ENCODE measurements around the gene NTM.
"Not testable (repeated sequence)": the region's sequence is repeated elsewhere in the genome, so short reads cannot be mapped to it uniquely, and the experiment has no call there.

The NTM gene

DNA sequence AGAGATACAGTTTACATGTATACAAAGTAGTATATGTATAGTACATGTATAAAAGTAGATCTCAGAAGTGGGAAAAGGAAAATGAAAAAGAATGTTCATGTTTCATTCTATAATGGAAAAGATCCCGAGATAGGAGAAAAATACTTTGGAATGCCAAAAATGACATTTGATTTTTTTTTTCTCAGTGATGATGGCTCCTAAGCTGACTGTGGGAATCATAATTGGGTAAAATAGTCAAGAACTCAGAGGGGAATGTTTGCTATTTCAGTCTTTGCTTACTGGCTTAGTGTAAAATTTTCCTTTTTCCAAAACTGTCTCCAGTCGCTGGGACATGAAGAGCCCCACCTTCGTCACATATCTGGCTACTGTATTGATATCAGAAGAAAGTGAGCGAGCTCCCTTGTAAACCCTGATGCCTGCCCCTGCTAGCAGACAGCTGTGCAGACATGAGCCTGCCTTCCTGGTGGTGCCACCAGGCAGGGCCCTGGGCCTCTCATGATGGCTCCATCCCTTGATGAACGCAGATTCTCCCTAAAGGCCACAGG is 944.6 kb downstream of the NTM start:
- DNase-seq (ENCODE audit: low spot score), result no peak

DNA sequence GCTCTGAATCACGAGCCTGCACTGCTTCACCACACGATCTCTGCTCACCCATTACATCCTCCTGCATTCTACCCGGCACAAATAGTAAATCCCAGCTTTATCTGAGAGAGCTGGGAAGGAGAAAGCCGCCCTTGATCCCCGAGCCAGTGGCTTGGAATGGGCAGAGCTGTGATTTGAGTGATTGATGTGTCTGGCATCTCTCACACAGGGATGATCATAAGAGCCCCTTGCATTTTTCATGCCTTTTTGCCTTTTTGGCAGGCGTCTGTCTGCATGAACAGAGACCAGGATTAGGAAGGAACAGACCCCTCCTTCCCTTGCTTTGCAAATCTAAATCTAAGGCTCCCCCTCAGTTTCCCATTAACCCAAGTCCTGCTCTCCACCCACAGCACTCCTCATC is 945.3 kb downstream of the NTM start:
- DNase-seq (ENCODE audit: low spot score), result no peak

DNA sequence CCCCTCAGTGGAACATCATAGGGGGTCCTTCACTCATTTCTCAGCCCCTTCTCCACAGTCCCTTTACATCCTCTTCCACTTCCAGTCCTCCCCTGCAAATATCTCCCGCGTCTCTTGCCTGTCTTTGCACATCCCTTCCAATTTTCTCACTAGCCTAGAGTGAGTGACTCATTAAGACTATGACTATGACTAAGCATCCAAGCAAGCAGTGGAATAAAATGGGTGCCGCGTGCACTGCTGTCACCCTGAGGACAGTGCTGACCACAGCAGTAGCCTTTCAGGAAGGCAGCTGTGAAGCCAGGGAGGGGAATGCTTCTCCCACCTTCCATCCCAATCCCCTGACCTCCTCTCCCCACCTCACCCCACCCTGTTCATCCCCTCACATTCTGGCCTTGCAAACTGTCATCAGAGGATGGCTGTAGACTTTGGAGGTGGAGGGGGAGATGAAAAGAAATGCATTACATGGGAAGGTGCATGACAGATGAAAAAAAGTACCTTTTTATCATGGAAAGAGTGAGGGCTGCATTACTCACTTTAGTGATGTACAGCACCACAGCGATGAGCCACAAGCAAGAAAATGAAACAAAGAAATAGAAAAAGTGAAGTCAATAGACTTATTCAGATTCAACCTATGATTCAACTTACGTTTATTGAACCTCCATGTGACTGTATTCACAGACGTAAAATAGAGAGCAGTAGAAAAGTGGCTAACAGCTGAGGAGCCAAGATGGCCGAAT is 948.2 kb downstream of the NTM start:
- no peak for DNase-seq (ENCODE audit: low spot score)

DNA sequence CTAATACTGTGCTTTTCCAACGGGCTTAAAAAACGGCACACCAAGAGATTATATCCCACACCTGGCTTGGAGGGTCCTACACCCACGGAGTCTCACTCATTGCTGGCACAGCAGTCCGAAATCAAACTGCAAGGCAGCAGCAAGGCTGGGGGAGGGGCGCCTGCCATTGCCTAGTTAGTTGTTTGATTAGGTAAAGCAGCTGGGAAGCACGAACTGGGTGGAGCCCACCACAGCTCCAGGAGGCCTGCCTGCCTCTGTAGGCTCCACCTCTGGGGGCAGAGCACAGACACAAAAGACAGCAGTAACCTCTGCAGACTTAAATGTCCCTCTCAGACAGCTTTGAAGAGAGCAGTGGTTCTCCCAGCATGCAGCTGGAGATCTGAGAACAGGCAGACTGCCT is 949.0 kb downstream of the NTM start:
- DNase-seq (ENCODE audit: low spot score), result not testable (repeated sequence)

DNA sequence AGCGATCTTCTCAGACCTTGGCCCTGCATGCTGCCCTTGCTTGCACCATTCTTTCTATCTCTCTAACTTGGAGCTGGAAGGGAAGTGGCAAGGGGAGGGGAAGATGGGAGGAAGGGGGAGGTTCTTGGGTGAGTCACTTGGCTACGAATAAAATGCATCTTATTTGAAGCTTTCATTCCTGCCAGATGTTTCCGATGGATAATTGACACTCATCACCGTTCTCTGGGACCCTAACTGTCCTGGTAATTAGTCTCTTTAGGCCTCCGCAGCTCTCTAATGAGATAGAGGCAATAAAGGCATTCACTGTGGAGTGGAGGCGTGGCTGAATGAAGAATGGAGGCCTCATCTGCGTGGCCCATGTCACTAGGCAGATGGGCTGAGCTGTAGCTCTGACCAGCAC is 960.1 kb downstream of the NTM start:
- DNase-seq (ENCODE audit: low spot score), result no peak

DNA sequence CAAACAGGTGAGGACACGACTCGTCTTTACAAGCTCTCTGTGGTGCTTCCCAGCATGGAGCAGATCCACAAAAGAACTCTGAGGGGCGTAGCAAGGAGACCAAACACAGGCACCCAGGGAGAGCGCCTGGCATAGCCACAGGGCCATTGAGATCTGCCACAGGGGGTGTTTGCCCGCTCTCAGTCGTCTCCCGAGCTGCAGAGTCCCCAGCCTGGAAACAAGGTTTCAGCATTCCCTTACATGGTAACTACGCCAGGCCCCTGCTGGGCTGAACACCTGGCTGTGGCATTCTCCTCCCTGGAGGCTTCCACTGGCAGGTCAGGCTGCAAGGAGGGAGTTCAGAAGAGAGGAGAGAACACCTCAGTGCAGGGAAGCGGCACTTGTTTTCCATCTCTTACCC is 962.1 kb downstream of the NTM start:
- DNase-seq (ENCODE audit: low spot score), result no peak

DNA sequence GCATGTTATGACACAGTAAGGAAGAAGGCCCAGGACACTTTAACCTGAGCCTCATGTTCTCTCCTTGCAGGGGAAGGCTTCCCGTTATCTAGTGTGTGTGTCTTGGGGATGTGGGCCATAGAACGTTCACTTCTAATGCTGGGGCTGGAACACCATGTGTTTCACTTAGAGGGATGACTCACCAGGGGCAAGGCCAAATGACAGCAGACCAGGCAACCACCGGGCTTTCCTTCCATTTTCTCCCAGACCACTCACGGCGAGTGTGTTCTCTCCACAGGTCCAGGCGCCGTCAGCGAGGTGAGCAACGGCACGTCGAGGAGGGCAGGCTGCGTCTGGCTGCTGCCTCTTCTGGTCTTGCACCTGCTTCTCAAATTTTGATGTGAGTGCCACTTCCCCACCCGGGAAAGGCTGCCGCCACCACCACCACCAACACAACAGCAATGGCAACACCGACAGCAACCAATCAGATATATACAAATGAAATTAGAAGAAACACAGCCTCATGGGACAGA is 964.4 kb downstream of the NTM start:
- DNase-seq (ENCODE audit: low spot score), result no peak

DNA sequence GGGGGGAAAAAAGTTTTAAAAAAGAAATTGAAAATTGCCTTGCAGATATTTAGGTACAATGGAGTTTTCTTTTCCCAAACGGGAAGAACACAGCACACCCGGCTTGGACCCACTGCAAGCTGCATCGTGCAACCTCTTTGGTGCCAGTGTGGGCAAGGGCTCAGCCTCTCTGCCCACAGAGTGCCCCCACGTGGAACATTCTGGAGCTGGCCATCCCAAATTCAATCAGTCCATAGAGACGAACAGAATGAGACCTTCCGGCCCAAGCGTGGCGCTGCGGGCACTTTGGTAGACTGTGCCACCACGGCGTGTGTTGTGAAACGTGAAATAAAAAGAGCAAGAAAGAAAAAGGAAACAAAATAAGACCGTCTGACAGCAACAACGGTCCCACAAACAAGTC is 964.9 kb downstream of the NTM start:
- no peak for DNase-seq (ENCODE audit: low spot score)

DNA sequence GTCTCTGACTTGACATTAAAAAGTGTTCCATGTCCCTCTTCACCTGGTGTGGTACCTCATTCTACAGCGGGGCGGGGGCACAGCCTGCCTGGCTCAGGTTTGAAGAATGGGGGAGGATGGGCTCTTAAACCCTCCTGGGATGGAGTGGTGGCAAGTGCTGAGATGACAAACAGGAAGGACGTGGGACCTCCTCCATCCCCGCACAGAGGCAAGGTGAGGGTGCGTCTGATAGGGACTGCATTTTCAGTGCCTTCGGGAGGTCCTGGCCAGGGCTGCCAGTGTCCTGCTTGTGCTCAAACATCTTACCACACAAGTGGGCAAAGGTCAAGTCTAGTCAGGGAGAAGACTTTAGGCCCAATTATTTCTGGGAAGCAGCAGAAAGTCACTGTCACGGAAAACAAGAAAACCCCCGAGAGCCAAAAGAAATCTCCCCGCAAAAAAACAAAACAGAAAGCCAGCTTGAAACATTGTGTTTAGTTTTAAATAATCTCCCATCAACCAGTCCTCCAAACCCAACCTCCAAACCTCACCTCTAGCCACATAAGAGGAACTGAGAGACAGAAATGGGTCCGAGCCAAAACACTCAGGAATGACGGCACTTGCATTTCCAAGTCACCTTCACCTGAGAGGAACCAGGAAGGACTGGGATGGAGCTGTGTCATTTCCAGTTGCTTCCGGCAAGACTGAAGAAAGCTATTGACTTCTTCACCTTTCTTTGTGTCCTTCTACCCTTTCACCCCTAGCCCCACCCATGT is 966.5 kb downstream of the NTM start:
- no peak for DNase-seq (ENCODE audit: low spot score)

DNA sequence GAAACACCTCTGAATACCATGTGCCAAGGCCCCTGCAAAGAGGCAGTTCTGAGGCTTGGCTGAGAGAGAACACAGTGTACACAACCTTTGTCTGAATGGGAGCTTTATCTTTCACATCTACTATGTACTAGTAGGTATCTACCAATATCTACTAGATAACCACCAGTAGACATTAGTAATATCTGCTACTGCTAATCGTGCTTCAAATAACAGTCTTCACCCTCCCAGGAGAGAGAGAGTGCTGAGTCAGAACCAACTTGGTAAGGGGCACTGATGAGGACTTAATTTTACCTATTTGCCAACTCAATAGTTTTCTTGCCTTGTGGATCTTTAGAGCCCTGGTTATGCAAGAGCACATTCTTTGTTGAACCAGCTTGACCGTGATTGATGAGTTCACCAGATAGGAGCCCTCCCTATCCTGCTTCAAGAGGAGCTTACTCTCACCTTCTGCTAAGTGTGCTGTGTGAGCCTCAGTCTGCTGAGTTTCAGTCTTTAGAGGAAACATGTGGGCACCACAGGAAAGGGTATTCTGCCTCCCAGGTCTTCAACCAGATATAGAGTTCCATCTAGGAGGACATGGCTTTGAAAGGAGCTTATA is 967.5 kb downstream of the NTM start:
- DNase-seq (ENCODE audit: low spot score), result no peak

DNA sequence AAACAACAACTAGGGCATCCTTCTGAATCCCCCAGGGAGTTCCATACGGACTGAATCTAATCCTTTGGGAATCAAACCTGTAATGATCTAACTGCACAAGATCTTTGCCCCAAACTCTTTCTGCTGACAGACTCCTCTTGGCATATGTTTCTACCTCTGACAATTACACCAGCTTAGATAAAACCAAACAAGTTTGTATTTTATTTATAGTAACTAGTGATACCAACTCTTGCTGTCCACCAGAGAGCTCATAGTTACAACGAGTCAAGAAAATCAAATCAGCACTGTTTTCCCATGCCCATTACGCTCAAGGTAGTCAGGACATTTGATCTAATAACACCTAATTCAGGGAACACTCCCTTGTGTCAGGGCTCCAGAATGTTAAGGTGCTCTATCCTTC is 972.0 kb downstream of the NTM start:
- no peak for DNase-seq (ENCODE audit: low spot score)

DNA sequence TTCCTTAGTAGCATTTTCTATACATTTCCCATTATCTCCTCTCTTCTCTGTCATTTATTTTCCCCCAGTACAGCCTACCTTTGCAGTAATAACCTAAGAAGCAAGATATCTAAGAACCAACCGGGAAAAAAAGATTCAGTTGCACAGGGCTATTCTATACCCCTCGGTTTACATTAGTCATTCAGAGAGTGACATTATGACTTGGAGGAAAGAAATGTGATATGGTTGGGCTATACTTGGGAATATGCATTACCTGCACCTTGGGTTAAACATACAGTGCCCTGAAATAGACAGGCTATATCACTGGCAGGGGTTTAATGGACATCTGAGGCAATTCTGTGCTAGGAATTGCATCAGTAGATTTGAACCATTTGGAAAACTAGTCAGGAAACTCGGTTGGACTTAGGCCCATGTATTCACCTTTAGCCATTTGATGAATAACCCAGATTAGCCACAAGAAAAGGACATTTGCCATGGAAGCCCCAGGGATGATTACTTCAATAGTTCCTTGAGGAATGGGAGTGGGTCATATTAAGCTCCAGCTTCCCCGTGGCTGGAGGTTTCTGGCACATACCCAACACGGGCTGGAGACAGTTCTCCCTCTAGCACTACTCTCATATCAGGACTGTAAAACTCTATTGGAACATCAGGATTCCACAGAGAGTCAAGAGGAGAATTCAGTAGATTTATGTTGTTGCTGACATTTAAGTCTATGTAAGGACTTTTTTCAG is 973.2 kb downstream of the NTM start:
- no peak for DNase-seq (ENCODE audit: low spot score)

DNA sequence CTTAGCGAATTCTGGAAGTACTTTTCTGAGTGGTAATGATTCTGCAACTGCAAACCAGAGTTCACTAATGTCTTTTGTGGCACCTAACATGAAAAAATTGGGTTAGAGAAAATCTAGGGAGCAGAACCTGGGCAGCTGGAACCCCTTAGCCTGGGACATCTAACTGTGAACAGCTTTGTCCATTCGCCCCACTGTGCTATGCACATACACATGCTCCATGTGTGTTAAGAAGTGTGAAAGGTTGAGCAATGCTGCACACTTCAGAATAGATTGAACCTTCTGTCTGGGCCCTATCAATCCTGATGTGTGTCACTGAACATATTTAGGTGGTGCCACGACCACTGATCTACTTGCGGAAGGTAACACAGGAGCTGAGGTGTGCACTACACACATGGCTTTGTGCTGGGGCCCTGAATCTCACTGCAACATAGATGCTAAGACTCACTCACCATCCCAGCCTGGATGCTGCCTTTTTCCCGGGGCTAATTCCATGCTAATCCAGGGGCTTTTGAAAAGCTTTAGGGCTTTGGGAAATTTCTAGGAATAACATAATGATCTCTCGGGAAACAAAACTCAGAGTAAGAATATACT is 976.2 kb downstream of the NTM start:
- DNase-seq (ENCODE audit: low spot score), result no peak

DNA sequence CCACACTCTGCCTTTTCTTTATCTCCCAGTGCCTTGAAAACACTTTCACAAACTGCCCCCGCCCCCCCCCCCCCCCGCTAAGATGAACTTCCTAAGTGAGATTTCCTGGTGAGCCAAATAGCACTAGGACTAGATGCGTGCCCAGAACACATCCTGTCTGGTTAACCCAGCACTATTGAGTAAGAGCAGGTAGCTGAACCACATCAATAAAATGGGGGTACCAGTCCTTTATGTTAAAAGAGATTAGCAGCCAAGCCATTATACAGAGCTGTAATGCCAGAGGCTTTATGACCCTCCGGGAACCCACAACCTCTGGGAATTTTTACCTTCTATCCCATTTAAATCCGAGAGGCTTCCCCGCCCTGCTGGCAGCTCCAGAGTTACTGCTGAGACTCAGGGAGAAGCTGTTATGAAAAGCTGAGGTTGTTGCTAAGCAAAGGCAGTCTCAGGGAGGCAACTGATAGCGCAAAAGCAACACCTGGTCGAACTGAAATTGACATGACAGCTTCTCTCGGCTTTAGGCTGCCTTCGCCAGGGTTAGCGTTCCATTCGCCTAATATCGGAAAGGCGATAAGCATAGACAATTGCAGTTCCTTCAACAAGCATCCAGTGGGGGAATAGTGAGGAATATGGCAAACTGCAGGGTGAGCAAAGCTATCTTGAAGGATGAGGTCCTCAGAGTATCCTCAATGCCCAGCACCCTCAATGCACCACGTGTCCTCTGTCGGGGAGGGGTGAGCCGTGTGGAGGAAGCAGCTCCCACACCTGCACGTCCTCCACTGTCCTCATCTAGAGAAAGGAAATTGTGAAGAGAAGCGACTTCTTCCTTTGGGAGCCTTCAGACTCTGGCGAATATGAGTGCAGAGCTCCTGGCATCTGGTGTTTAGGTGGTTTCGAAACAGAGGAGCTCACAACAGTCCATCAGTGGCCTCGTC is 977.0 kb downstream of the NTM start:
- DNase-seq (ENCODE audit: low spot score), result no peak

DNA sequence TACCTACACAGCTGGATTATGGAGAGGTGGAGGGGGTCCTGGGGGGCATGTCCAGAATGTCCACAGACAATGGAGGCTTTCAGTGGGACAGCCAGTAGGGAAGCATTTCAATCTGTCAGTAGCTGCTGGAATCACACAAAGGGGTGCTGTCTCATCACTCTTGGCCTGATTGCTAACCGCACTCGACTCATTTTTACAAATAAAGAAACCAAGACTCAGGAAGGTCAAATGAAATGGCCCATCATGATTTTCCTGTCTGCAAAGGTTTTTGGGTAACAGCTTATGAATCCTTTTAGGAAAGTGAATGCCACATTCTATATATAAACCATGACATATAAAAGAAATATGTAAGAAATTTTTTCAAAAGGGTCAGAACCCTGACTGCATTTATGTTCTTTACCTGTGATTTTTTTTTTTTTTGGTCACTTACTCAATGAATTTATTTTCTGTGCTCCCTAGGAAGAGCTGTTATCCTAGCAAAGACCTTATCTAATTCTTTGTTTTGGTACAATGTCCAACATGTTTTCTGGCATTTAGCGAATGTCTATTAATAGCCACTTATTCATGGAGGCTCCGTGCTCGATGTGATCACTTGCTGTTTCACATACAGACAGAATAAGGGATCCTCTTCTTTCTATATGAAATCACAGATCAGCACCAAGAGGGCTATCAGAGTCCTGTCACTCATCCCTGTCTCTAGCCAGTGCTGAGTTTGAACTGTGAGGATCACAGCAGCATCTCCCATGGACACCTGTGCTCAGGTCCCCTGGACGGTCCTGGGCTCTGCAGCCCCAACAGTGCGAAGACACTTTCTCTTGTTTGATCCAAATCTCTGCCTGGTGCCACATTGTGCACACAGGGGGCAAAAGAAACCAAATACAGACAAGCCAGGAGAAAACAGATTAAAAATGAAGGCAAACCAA is 979.7 kb downstream of the NTM start:
- DNase-seq (ENCODE audit: low spot score), result no peak

DNA sequence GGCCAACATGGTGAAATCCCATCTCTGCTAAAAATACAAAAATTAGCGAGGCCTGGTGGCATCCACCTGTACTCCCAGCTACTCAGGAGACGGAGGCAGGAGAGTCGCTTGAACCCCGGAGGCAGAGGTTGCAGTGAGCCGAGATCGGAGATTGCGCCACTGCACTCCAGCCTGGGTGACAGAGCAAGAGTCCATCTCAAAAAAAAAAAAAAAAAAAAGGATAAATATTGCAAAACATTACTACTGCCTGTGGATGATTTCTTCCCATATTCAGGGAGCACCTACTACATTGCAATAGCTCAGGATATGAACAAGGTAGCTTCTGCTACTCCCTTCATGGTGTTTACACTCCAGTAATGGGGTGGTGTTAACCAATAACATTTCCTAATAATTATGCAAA is 980.6 kb downstream of the NTM start:
- DNase-seq (ENCODE audit: low spot score), result no peak

DNA sequence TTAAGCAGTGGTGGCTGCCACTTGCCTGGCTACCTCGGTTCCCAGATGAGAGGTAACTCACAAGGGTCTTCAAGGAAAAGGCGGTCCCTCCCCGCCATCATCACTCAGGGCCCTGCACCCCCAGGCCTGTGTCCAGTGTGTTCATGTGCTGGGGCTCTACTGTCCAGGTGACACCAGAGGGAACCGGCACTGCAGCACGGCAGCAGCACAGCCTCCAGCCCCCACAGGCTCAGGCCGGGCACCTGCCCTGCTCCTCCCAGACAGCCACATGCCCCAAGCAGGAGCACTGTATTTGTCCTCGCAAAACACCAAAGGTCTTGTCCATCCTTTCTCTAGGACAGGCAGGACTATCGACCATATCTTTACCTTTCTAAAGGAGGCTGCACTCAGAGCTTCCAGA is 982.1 kb downstream of the NTM start:
- no peak for DNase-seq (ENCODE audit: low spot score)

DNA sequence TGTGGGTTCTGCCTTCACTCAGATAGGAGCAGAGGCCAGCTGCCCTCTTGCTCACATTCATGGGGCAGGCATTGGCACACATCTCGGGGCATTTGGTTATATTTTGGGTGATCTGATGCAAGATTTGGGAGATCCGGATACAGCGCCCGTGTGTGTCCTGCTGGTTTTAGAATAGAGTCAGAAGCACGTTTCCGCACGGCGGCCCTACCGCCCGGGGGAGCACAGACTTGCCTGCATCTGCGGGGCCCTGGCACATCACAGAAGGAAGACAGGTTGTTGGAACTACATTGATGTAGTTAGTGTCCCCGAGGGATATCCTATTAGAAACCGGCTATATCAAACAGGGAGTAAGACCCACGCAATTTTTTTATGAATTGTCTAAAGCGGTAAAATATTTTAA is 982.8 kb downstream of the NTM start:
- DNase-seq (ENCODE audit: low spot score), result no peak

DNA sequence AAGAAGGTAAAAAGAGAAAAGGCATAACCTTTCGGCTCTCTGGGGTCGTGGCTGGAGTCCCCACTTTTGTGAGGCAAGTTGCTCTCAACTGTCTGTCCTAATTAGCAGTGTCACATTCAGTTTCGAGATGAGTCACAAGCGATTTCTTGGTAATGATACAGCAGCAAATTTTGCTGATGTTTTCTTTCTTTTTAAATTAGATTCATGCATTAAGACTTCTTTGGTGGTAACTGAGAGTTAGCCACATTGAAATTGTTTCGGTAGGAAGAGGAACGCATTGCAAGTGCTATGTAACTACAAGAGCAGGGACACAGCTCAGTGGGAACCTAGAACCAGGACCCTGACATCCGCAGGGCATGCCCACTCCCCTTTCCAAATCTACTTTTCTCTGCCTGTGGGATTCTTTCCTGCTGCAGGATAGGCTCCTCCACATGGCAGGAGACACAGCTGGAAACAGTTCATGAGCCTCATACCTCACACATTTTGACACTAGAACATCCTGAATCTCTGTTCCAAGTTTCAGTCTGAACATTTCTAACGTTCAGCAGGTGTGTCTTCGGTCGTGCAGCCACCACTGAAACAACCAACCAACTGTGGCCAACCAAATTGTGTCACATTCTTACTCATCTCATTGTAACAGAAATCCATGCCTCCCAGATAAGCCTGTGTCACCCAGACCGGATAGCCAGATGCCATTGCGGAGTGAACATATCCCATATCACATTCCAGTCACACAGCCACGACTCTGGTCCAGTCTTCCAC is 987.6 kb downstream of the NTM start:
- DNase-seq (ENCODE audit: low spot score), result peak; percentile 2
